H1 (cell line): Measurements from ENCODE around the gene SPEF2. TPM values are rescaled to one million over a fixed set of nuclear protein-coding genes. Genes with fewer than 3 reads are reported as not detected.

ENCODE experiments used
- CTCF ChIA-PET: fragments of 300-600 bp; sonication (Branson Sonifier 250); formaldehyde crosslinking; loops from one replicate; lab custom pipeline; 2021; ENCODE audit not compliant: partially characterized antibody; lab: Charles Lee
- POLR2A ChIA-PET: fragments of 300-600 bp; sonication (Branson Sonifier 250); formaldehyde crosslinking; loops from one replicate; lab custom pipeline; 2021; ENCODE audit warnings: inconsistent platforms; ENCODE audit not compliant: partially characterized antibody; lab: Charles Lee
- DNase-seq, 2 experiments: peaks; one replicate each; pipeline versions ENCODE4 v3.0.0 to v3.0.0-alpha.2; 2010 to 2022; ENCODE audit warnings: low spot score in 2 of 2, low read depth in 1 of 2, mixed read lengths in 1 of 2
- FAIRE-seq: peaks from 2 replicates; lab custom pipeline; 2011; peaks lifted over from hg19 to GRCh38; lab: Jason Lieb, UNC
- H2AFZ ChIP-seq: 2 replicates; pipeline ENCODE4 v1.8.1; 2012; ENCODE audit warnings: low read length, inconsistent platforms
- H2AK5ac ChIP-seq: 2 replicates; pipeline ENCODE4 v1.6.1; 2013; ENCODE audit warnings: low read depth, low read length
- H2BK120ac ChIP-seq: replicated peaks from 2 replicates; pipeline ENCODE3; 2013; ENCODE audit warnings: low read depth, low read length, inconsistent platforms
- H2BK12ac ChIP-seq: 2 replicates; pipeline ENCODE4 v1.6.1; 2013; ENCODE audit warnings: low read depth, low read length
- H2BK15ac ChIP-seq: 2 replicates; pipeline ENCODE4 v1.6.1; 2013; ENCODE audit warnings: low read length
- H2BK20ac ChIP-seq: 2 replicates; pipeline ENCODE4 v1.6.1; 2013; ENCODE audit warnings: low read length
- H2BK5ac ChIP-seq: 2 replicates; pipeline ENCODE4 v1.6.1; 2013; ENCODE audit warnings: low read depth, low read length
- H3K14ac ChIP-seq: 2 replicates; pipeline ENCODE4 v1.6.1; 2013; ENCODE audit warnings: inconsistent platforms; ENCODE audit not compliant: insufficient read length
- H3K18ac ChIP-seq: 2 replicates; pipeline ENCODE4 v1.6.1; 2013; ENCODE audit warnings: low read length; ENCODE audit errors: extremely low read depth
- H3K23ac ChIP-seq: 2 replicates; pipeline ENCODE4 v1.6.1; 2013; ENCODE audit warnings: inconsistent platforms; ENCODE audit not compliant: insufficient read length
- H3K23me2 ChIP-seq: 2 replicates; pipeline ENCODE4 v1.6.1; 2013; ENCODE audit warnings: low read depth, low read length
- H3K27ac ChIP-seq: 2 replicates; pipeline ENCODE4 v1.6.1; 2011; ENCODE audit warnings: low read depth, low read length, inconsistent platforms
- H3K27me3 ChIP-seq, 4 experiments: replicated peaks in 1 of 4; 1 replicate in 1 of 4; 2 replicates in 3 of 4; pipeline versions ENCODE4 v1.6.1 to v1.8.1; 2011 to 2013; ENCODE audit warnings: low read length in 3 of 4, mild to moderate bottlenecking in 3 of 4, inconsistent platforms in 2 of 4, mixed read lengths in 2 of 4, moderate library complexity in 1 of 4; ENCODE audit not compliant: control insufficient read depth in 3 of 4, insufficient read depth in 3 of 4; ENCODE audit errors: extremely low read depth in 1 of 4
- H3K36me3 ChIP-seq, 4 experiments: 2 replicates each; pipeline versions ENCODE4 v1.6.1 to v1.8.1; 2011 to 2013; ENCODE audit warnings: mild to moderate bottlenecking in 4 of 4, low read length in 3 of 4, moderate library complexity in 2 of 4, control low read depth in 1 of 4, inconsistent platforms in 1 of 4; ENCODE audit not compliant: insufficient read depth in 4 of 4, control insufficient read depth in 2 of 4
- H3K4ac ChIP-seq: replicated peaks from 2 replicates; pipeline ENCODE3; 2013; ENCODE audit warnings: low read length, low read depth, mixed read lengths, inconsistent platforms; ENCODE audit not compliant: insufficient read length
- H3K4me1 ChIP-seq, 4 experiments: replicated peaks in 1 of 4; 1 replicate in 1 of 4; 2 replicates in 3 of 4; pipeline versions ENCODE4 v1.6.1 to v1.8.1; 2011 to 2013; ENCODE audit warnings: low read length in 3 of 4, inconsistent platforms in 2 of 4, mixed read lengths in 1 of 4; ENCODE audit not compliant: insufficient read depth in 4 of 4, control insufficient read depth in 3 of 4
- H3K4me2 ChIP-seq, 2 experiments: 2 replicates each; pipeline versions ENCODE4 v1.6.1 to v1.8.1; 2011 to 2013; ENCODE audit warnings: low read depth in 2 of 2, low read length in 2 of 2, control low read depth in 1 of 2, inconsistent platforms in 1 of 2, mild to moderate bottlenecking in 1 of 2; ENCODE audit not compliant: insufficient read depth in 1 of 2
- H3K4me3 ChIP-seq, 4 experiments: fragments of 200-600, 300-600 bp in 1 of 4; sonication (generic), shearing (Covaris generic), sonication (Bioruptor Twin) in 1 of 4; 2 replicates each; pipeline versions ENCODE4 v1.5.1 to v1.8.1; 2011 to 2016; ENCODE audit warnings: low read length in 4 of 4, low read depth in 3 of 4, control low read depth in 2 of 4, inconsistent platforms in 2 of 4, mild to moderate bottlenecking in 2 of 4, mixed read lengths in 1 of 4, moderate library complexity in 1 of 4; ENCODE audit not compliant: insufficient read depth in 2 of 4; ENCODE audit errors: extremely low read depth in 1 of 4
- H3K56ac ChIP-seq: replicated peaks from 2 replicates; pipeline ENCODE3; 2013; ENCODE audit warnings: low read depth, mild to moderate bottlenecking, mixed read lengths, low read length, inconsistent platforms; ENCODE audit not compliant: insufficient read length
- H3K79me1 ChIP-seq: 2 replicates; pipeline ENCODE4 v1.6.1; 2013; ENCODE audit warnings: low read depth, low read length, control low read depth
- H3K79me2 ChIP-seq, 2 experiments: 2 replicates each; pipeline versions ENCODE4 v1.6.1 to v1.8.1; 2012 to 2013; ENCODE audit warnings: low read length in 2 of 2, mild to moderate bottlenecking in 2 of 2, inconsistent platforms in 1 of 2; ENCODE audit not compliant: insufficient read depth in 2 of 2, control insufficient read depth in 1 of 2
- H3K9ac ChIP-seq, 4 experiments: replicated peaks in 1 of 4; 1 replicate in 1 of 4; 2 replicates in 3 of 4; pipeline versions ENCODE4 v1.6.1 to v1.8.1; 2011 to 2013; ENCODE audit warnings: low read depth in 3 of 4, low read length in 3 of 4, control low read depth in 2 of 4, mild to moderate bottlenecking in 2 of 4, moderate library complexity in 2 of 4, inconsistent platforms in 1 of 4; ENCODE audit errors: extremely low read depth in 1 of 4
- H3K9me3 ChIP-seq, 2 experiments: 2 replicates each; pipeline versions ENCODE4 v1.6.1 to v1.8.1; 2012 to 2013; ENCODE audit warnings: mild to moderate bottlenecking in 2 of 2, moderate library complexity in 2 of 2, control low read depth in 1 of 2, inconsistent platforms in 1 of 2, low read depth in 1 of 2, low read length in 1 of 2, mixed read lengths in 1 of 2; ENCODE audit not compliant: insufficient read depth in 2 of 2
- H4K20me1 ChIP-seq, 2 experiments: replicated peaks in 1 of 2; 2 replicates each; pipeline versions ENCODE3 to v1.8.1; 2011 to 2013; ENCODE audit warnings: inconsistent platforms in 2 of 2, low read length in 2 of 2, mild to moderate bottlenecking in 1 of 2; ENCODE audit not compliant: insufficient read depth in 2 of 2, control insufficient read depth in 1 of 2
- H4K5ac ChIP-seq: 2 replicates; pipeline ENCODE4 v1.6.1; 2013; ENCODE audit warnings: low read length, low read depth, mixed read lengths, inconsistent platforms; ENCODE audit not compliant: insufficient read length
- H4K8ac ChIP-seq: 2 replicates; pipeline ENCODE4 v1.8.0; 2013; ENCODE audit warnings: mild to moderate bottlenecking, moderate library complexity, low read length, inconsistent platforms; ENCODE audit not compliant: insufficient read depth; ENCODE audit errors: extremely low read depth
- H4K91ac ChIP-seq: replicated peaks from 2 replicates; pipeline ENCODE3; 2013; ENCODE audit warnings: low read length, mixed read lengths, inconsistent platforms; ENCODE audit not compliant: insufficient read length
- CBX5 ChIP-seq: fragments of 300-800, 300-1000 bp; sonication (generic); IDR thresholded peaks from 2 replicates; pipeline ENCODE4 v1.7.1; 2016; ENCODE audit warnings: antibody characterized with exemption, low read length, low read depth
- CHD1 ChIP-seq: IDR thresholded peaks from 2 replicates; pipeline ENCODE4 v1.6.1; 2012; ENCODE audit warnings: low read depth, low read length, improper control_type of control experiment
- EZH2 ChIP-seq: fragments of 200-600 bp; sonication (generic); IDR thresholded peaks from 2 replicates; pipeline ENCODE4 v1.7.1; 2012; ENCODE audit warnings: low read depth, mild to moderate bottlenecking, moderate library complexity, low read length, inconsistent platforms; ENCODE audit not compliant: severe bottlenecking
- JUND ChIP-seq: IDR thresholded peaks from 2 replicates; pipeline ENCODE4 v1.6.1; 2011; ENCODE audit warnings: mild to moderate bottlenecking, improper control_type of control experiment, low read length
- PHF8 ChIP-seq: fragments of 200-600 bp; sonication (generic); conservative IDR thresholded peaks from 2 replicates; pipeline ENCODE4 v1.7.1; 2012; ENCODE audit warnings: low read depth, mild to moderate bottlenecking, inconsistent platforms, low read length, moderate library complexity
- SP2 ChIP-seq: IDR thresholded peaks from 2 replicates; pipeline ENCODE4 v1.6.1; 2012; ENCODE audit warnings: mild to moderate bottlenecking, low read length, inconsistent platforms
- polyA plus RNA-seq, 7 experiments: library from polyadenylated mRNA; depleted of rRNA in 3 of 7; stranded (reverse) in 5 of 7; unstranded in 2 of 7; fragments of >200 nt in 5 of 7; fragments of 200-250 nt in 2 of 7; gene quantifications; 1 replicate in 5 of 7; 2 replicates in 1 of 7; 4 replicates in 1 of 7; pipeline versions ENCODE4 v1.2.1 to v1.2.3, GENCODE V29; 2011 to 2013; ENCODE audit warnings: missing spikeins in 2 of 7, mixed read lengths in 2 of 7
- total RNA-seq: library from RNA; stranded (reverse); fragmentation: NEBNext Ultra II Directional; extraction: Animal tissue kit (Norgen Biotek cat#: 25700); gene quantifications from 2 replicates; pipeline ENCODE4 v1.2.1, GENCODE V29; 2021

Gene SPEF2
- total and polyA plus RNA-seq, 2 of the 8 experiments (the other 6 are each of a cell fraction or from before 2014, with no cell fraction given): 0.14 to 0.73 TPM

GRCh38 chr5:35776757-35777156, 159.1 kb downstream of the SPEF2 start:
- no peak for DNase-seq
- no peaks in the 10 kb centered on the region for H3K36me3 ChIP-seq
- H3K27ac ChIP-seq: no peak overlapping the region
- H3K79me2 ChIP-seq: no peaks in the 10 kb centered on the region
- H2AFZ ChIP-seq: no peak overlapping the region
- H3K18ac ChIP-seq: no peak overlapping the region
- no peak overlapping the region for H3K56ac ChIP-seq
- H2BK12ac ChIP-seq: no peak overlapping the region
- no peaks in the 10 kb centered on the region for H3K9me3 ChIP-seq
- H4K20me1 ChIP-seq: no peaks in the 10 kb centered on the region
- H2BK20ac ChIP-seq: no peak overlapping the region
- H3K4me1 ChIP-seq: no peaks in the 10 kb centered on the region
- H3K79me1 ChIP-seq: no peaks in the 10 kb centered on the region
- no peak overlapping the region for H2BK120ac ChIP-seq
- ChIA-PET POLR2A (no interaction called here), CTCF (interaction anchor here (0.8 to 7.4 kb wide), 23 partner anchors 8 to 262 kb away, joined by 3 to 65 read pairs (median 4); no protein-coding TSS in a partner anchor)
- no peak overlapping the region for H2AK5ac ChIP-seq
- H4K91ac ChIP-seq: no peak overlapping the region
- H3K23ac ChIP-seq: no peak overlapping the region
- H3K4ac ChIP-seq: no peak overlapping the region
- H2BK15ac ChIP-seq: no peak overlapping the region
- H2BK5ac ChIP-seq: no peak overlapping the region
- H3K9ac ChIP-seq: peak overlapping the region in 1 of 4 experiments; percentile 43; a peak in 1 of 7 replicates
- no peaks in the 10 kb centered on the region for H3K23me2 ChIP-seq
- no peak for TF ChIP-seq CBX5
- no peak for TF ChIP-seq SP2
- TF ChIP-seq CHD1: no peak
- no peak for TF ChIP-seq PHF8
- no peak for TF ChIP-seq JUND
- no peak for TF ChIP-seq EZH2
- TF ChIP-seq, all 59 proteins: peak for 0
- H3K27me3 ChIP-seq: peaks cover 0 to 1% (median 0%) of the 10 kb centered on the region in 4 experiments; a peak in 1 of 7 replicates
- H3K14ac ChIP-seq: no peak overlapping the region
- FAIRE-seq: no peak
- no peak overlapping the region for H4K5ac ChIP-seq
- no peak overlapping the region for H3K4me3 ChIP-seq
- H4K8ac ChIP-seq: no peak overlapping the region
- no peak overlapping the region for H3K4me2 ChIP-seq
